ENCODE results near the gene CLASRP.

- TF ChIP-seq POLR2A (IDR thresholded peaks at IDR 0.05; ENCODE audit: low read depth, low read length) (no peak), POLR2AphosphoS5 (IDR thresholded peaks at IDR 0.05; ENCODE audit: low read depth, low read length) (no peak), TAF1 (IDR thresholded peaks at IDR 0.05; ENCODE audit: low read depth, low read length) (no peak)
These were observed 18.6 kb downstream of the CLASRP start for GRCh38 chr19:45057444-45057843.

All from GM12891 (cell line).